HG03521 (cell line): ENCODE results near the gene ZNF182.
"Not testable (repeated sequence)": the region's sequence is repeated elsewhere in the genome, so short reads cannot be mapped to it uniquely, and the experiment has no call there.

Experiments
- ATAC-seq: cut with Tn5 transposase; IDR thresholded peaks from one replicate; pipeline ENCODE4 v1.9.1; 2021; ENCODE audit warnings: mild to moderate bottlenecking, moderate library complexity; ENCODE audit not compliant: unreplicated experiment

The ZNF182 gene

DNA sequence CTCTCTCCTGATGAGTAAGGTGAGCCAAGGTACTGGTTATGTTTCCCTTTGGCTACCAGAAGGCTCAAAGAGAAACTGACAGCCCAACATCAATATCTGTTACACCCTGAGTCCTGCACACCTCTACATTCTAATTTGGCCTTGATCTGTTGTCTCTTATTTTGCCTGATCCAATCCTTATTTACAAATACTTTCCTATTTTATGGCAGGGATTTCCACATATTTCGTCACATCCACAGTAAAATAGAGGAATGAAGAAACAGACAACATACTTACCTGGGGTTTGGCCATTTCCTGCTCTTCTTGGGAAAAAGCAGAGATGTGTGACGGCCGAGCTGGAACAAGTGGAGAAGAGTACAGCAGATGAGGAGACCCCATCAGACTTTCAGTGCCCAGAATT lies 1.5 kb downstream of the ZNF182 start:
- ATAC-seq, result no peak

DNA sequence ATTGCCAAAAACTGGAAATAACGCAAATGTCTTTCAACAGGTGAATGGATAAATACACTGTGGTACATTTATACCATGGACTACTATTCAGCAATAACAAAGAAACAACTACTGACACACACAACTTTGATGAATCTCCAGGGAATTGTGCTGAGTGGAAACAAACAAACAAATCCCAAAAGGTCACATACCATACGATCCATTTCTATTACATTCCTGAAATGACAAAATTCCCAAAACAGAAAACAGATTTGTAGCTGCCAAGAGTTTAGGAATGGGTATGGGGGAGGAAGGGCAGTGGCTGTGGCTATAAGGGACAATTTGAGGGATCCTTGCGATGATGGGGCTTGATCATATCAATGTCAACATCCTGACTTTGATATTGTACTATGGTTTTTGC lies 2.5 kb downstream of the ZNF182 start:
- no peak for ATAC-seq

DNA sequence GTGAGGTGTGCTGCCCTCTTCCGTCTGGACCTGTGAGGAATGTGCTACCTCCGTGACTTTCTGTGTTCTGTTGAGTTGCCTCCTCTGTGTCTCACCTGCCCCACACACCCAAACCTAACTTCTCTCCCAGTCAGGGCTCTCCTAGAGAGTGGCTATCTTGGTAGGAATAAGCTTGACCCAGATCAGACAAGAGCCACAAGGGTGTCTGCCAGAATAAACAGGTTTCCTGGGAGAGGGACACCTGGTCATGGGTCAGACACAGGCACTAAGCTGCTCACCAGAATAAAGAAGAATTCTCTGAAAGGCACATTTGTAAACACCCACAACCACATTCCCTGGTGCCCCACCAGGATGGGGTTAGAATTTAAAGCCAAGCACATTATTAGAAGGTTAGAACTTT lies 11.1 kb downstream of the ZNF182 start:
- no peak for ATAC-seq

DNA sequence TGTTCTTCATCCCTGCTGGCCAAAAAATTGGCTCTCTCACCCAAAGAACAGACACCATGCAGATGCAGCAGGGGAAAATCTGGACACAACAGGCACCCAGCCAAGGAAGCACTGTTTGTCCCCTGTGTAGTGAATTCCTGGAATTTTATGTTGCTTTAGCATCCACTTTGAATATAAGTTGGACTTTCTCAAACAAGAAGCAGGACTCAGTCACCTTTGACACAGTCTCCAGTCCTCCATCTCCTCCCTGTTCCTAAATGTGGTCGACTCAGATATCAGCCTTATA lies 11.8 kb downstream of the ZNF182 start:
- no peak for ATAC-seq

DNA sequence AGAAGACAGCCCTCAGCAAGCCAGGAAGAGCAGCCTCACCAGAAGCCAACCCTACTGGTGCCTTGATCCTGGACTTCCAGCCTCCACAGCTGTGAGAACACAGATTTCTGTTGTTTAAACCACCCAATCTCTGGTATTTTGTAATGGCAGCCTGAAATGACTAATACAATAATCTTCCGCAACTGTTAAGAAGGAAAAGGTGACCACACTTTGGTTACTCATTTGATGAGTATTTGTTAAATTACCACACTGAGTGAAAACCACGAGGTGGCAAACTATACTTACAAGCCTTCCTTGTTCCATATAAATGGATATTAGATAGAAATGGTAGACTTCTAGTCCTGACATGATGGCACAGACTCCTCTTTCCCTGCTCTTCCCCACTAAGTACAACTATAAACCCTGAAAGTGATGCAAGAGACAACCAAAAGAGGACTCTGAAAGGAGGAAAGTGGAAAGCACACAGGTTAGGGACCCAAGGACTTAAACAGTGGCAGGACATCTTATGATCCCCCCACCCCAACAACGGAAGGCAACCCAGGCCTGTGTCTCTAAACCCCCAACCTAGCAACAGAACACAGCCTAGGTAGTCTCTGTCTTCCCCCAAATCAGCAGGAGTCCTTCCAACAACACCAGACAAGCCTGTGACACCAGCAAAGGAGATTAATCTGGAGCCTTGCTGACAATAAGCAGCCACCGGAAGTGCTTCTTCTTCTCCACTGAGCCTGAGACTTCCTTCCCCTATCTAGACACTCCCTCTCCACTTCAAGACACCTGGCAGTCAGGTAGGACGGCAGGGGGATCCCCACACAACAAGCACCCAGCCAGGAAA lies 12.3 kb downstream of the ZNF182 start:
- ATAC-seq, result no peak

DNA sequence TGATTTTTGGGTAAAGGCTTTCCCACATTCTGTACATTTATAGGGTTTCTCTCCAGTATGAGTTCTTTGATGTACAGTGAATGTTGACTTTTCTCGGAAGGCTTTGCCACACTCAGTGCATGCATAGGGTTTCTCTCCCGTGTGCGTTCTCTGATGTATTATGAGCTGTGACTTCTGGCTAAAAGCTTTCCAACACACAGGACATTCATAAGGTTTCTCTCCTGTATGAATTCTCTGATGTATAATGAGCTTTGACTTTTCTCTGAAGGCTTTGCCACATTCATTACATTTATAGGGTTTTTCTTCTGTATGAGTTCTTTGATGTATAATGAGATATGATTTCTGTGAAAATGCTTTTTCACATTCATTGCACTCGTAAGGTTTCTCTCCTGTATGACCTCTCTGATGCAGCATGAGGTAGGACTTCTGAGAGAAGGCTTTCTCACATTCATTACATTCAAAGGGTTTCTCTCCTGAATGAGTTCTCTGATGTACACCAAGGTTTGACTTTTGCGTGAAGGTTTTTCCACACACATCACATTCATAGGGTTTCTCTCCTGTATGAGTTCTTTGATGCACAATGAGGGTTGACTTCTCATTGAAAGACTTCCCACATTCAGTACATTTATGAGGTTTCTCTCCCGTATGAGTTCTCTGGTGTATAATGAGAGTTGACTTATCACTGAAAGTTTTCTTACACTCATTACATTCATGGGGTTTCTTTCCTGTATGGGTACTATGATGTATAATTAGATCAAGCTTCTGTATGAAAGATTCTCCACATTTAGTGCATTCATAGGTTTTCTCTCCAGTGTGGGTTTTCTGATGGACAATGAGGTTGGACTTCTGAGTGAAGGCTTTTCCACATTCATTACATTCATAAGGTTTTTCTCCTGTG lies 27.3 kb downstream of the ZNF182 start:
- ATAC-seq, result no peak

DNA sequence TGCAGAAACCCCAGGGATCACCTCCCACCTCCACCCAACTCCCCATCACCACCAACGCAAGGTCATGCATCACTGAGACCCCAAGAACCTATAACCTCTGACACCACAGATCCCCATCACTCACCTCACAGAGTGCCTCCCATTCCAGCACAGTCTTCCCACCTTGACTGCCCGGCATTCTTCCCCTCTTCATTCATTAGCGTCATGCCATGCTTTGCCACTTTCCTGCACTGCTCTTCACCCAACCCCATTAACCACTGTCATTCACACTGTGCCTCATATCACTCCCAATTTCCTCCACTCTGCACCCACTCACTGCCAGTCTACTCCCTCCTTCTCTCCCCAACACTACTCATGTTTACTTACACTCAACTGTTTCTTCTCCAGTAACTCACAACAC lies 30.6 kb downstream of the ZNF182 start:
- ATAC-seq, result no peak

DNA sequence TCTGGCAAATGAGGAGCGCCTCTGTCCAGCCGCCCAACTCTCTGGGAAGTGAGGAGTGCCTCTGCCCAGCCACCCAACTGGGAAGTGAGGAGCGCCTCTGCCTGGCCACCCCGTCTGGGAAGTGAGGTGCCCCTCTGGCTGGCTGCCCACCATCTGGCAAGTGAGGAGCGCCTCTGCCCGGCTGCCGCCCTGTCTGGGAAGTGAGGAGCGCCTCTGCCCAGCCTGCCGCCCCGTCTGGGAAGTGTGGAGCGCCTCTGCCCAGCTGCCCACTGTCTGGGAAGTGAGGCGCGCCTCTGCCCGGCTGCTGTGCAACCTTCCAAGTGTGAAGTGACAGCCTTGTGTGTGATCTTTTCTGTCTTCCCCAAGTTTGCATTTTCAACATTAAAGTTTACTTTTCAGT lies 38.3 kb downstream of the ZNF182 start:
- not testable (repeated sequence) for ATAC-seq

DNA sequence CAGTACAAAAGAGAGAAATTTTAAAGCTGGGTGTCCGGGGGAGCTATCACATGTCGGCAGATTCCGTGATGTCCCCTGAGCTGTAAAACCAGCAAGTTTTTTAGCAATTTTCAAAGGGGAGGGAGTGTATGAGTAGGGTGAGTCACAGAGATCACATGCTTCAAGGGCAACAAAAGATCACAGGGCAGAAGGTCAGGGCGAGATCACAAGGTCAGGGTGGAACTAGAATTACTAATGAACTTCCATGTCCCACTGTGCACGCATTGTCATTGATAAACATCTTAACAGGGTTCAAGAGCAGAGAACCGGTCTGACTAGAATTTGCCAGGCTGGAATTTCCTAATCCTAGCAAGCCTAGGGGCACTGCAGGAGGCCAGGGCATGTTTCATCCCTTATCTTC lies 42.0 kb downstream of the ZNF182 start:
- ATAC-seq, result not testable (repeated sequence)

DNA sequence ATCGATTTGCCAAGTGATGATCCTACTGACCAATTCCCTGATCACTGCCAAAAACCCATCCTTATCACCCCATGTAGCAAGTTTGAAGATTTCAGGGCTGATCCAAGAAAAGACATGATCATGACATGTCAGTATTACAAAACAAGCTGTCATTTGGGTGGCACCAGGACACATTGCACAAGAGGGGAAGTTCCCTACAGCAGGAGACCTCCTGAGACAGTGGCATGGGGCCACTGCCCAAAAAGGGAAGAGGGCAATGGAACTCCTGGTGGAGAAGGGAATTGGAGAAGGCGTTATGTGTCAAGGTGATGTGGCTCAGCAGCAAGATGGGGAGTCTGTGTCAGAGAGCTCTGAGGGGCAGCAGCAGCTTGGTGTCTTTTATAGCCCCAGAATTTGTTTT lies 43.4 kb downstream of the ZNF182 start:
- no peak for ATAC-seq

DNA sequence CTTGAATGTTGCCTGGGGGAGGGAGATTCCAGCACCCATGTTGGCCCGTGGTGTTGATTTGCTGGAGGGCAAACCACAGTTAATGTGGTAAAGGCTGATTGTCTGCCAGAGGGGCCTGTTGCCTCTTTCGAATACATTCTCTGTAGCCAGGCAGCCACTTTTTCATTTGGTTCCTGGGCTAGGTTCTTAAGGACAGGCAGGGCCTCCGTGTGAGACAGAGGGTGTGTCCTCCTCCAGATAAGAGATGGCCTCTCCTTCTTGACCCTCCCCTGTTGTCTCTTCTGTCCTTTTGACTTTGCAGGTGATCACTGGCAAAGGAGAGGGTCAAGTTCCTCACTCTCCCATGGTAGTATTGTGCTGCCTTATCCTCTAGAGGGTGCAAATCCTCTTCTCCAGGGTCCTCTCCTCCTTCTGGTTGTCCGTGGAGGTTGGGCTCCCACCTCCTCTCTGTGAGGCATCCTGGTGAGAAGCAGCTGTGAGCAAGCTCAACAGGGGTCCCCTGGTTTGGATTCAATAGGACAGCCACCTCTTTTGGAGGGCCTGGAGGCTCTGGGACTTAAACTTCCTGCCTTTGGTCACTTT lies 44.9 kb downstream of the ZNF182 start:
- no peak for ATAC-seq

DNA sequence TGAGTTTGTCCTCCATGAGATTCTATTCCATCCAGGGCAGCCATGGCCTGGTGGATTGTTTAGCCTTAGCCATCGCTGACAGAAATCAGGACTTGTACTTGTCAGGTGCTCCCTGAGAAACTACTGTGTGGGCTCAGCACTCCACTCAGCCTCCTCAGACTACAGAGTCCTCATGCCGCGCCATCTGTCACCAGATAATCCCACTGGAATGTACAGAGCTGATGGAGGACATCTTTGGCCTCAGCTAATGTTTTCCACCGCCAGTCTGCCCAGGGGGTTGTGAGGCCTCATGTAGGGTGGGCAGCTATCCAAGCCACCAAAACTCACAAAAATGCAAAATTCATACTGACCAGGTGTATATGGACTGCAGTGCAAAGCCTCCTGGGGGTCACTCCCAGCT lies 45.6 kb downstream of the ZNF182 start:
- not testable (repeated sequence) for ATAC-seq

DNA sequence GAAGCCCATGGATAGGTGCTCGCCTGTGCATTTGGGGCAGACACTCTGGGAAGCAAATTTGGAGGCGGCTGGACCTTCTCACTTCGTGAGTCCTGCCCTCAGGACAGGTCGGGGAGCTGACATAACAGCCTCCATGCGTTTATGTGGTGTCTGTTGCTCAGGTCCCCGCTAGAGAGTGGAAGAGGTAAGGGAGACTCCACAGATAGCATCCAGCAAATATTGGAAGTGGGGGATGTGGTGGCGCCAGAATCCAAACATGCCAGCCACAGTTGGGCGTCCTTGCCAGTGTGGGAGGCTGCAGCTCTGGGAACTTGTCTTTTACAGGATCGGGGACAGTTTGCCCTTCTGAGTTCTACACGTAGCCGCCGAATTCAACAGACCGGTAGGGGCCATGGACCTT lies 47.8 kb downstream of the ZNF182 start:
- ATAC-seq, result no peak

DNA sequence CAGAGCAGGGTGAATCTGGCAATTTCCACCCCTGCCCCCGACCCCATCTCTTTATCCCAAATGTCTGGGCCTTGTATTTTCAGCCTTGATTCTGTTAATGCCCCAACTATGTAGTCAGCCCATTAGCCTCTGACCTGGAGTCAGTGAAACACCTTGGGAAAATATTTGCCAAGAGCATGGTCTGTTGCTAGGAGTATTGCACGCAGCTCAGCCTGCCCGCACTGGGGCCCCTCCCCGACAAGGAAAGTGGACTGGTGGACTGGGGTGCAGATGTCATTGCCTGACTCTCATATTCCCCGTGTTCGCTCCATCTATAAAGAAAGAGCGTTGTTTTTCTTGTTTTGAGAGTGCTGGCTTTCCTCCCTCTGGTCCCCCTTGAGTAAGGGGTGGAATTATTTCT lies 48.5 kb downstream of the ZNF182 start:
- ATAC-seq, result not testable (repeated sequence)

DNA sequence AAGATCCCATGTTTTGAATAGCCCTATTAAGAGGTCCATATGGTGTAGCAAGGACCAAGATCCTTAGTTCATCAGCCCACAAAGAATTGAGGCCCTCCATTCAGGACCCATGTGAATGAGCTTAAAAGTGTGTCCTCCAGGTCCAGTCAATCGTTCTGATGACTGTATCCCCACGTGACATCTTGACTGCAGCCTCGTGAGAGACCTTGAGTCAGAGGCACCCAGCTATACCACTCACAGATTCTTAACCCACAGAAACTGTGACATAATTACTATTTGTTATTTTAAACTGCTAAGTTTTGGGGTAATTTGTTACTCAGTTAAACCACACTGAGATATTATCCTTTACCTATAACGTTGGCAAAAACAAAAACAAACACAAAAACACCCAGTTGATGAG lies 62.4 kb downstream of the ZNF182 start:
- no peak for ATAC-seq

DNA sequence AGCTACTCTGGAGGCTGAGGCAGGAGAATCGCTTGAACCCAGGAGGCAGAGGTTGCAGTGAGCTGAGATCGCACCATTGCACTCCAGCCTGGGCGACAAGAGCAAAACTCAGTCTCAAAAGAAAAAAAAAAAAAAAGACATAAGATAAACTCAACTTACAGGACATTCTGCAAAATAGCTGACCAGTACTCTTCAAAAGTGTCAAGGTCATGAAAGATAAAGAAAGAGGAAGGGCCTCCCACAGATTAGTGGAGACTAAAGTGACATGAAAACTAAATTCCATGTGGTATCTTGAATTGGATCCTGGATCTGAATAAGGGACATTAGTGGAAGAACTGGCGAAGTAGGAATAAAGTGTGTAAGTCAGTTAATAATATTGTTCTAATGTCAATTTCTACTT lies 63.3 kb downstream of the ZNF182 start:
- ATAC-seq, result no peak

DNA sequence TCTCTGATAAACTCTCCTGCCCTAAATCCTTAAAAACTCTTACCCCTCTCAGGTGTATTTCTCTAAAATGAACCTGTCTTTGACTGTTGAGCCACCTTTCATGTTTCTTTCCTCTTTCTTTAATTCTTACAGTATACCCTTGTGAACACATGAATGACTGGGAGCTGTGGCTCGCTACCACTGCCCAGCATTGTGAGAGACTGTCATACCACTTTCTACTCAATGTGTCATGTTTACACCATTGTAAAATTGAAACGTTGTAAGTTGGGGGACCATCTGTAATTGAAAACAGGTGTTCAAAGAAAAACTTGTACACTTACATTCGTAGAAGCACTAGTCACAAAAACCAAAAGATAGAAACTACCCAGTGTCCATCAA lies 66.9 kb downstream of the ZNF182 start:
- ATAC-seq, result no peak

DNA sequence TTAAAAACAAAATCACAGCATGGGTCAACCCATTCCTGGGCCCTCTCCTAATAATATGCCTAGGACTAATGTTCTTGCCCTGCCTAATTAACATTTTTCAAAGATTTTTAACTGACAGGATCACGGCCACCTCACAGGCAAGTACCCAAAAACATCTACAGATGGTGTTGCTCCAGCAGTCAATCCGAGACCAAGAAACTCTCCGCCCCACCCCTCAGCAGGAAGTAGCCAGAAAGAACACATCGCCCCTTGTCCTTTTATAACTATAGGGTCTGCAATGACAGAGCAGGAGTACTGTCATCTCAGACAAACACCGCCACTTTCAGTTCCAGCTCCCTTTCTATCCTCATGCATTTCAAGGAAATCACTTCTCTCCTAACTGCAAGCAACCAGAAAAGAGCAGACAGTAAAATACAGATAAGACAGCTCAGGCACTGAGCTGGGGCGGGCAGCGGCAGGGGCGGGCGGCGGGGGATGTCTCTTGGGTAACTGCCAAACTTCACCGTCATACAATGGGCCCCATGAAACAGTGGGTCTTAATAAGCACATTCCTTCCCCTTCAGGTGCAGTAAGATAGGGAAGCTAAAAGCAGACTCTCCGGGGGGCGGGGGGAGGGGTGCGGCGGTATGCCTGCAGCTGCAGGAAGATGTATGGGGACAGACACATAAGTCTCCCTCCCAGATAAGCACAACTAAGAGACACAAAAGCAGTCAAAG lies 67.4 kb downstream of the ZNF182 start:
- ATAC-seq, result no peak

DNA sequence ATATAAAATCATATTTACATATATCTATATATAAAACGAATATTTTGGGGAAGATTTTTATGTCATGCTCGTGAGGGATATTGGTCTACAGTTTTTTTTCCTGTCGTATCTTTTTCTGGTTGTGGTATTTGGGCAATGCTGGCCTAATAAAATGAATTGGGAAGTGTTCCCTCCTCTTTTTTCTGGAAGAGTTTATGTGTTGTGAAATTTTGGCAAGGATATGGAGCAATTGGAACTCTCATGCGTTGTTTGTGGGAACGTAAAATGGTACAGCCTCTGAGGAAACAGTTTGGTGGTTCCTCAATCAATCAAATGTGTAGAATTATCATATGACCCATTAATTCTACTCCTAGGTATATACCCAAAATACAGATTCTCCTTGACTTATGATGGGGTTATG lies 69.8 kb downstream of the ZNF182 start:
- no peak for ATAC-seq

DNA sequence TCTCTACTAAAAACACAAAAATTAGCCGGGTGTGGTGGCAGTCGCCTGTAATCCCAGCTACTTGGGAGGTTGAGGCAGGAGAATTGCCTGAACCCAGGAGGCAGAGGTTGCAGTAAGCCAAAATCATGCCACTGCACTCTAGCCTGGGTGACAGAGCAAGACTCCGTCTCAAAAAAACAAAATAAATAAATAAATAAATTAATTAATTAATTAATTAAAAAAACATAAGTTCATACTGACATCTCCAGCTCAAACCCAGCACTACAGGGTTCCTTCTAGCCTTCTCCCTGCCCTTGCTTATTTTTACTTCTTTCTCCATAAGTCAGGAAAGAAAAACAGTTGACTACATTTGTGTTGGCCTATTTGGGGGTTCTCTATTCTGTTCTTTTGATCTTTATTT lies 71.8 kb downstream of the ZNF182 start:
- not testable (repeated sequence) for ATAC-seq

DNA sequence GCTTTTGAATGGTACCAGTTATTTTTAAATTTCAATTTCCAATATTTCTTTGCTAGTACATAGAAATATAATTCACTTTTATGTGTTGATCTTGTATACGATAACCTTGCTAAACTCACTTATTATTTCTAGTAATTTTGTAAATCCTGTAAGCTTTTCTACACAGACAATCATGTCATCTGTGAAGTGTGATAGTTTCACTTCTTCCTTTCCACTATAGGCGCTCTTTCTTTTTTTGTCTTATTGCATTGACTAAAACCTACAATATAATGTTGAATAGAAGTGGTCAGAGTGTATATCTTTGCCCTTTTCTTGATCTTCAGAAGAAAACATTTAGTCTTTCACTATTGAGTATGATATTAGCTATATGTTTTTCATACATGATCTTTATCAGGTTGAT lies 76.6 kb downstream of the ZNF182 start:
- ATAC-seq, result no peak
